GM21447 (cell line): ENCODE results near the gene ITGAX.

Experiments used
- ATAC-seq: cut with Tn5 transposase; IDR thresholded peaks from one replicate; pipeline ENCODE4 v1.9.1; 2021; ENCODE audit not compliant: unreplicated experiment

ITGAX gene

GRCh38 chr16:31347445-31347844, 7.5 kb upstream of the ITGAX start:
- no peak for ATAC-seq

- no peak for ATAC-seq
These were observed 6.4 kb upstream of the ITGAX start for GRCh38 chr16:31348579-31348978.

DNA sequence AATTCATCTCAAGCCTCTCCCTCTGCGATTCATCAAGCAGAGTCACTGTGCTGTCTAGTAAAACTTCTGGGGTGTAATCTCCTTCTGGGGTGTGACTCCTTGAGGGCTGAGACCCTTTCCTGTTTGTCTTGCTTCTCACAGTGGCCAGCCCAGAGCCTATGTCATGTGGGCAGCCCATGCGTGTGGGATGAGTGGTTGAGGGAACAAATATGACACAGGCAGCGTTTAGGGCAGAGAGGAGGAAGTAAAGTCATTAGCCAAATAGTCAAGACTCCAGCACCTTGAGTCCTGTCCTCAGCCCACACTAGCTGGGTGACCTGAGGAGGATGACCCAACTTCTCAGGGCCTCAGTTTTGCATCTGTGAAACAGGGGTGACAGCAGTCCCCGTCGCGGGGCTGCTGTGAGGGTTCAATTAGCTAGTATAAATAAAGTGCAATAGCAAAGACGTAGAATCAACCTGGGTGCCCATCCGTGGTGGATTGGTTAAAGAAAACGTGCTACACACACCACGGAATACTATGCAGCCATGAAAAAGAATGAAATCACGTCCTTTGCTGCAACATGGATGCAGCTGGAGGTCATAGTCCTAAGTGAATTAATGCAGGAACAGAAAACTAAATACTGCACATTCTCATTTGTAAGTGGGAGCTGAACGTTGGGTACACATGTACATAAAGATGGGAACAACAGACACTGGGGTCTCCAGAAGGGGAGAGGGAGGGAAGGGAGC, 4.5 kb upstream of the ITGAX start:
- no peak for ATAC-seq

DNA sequence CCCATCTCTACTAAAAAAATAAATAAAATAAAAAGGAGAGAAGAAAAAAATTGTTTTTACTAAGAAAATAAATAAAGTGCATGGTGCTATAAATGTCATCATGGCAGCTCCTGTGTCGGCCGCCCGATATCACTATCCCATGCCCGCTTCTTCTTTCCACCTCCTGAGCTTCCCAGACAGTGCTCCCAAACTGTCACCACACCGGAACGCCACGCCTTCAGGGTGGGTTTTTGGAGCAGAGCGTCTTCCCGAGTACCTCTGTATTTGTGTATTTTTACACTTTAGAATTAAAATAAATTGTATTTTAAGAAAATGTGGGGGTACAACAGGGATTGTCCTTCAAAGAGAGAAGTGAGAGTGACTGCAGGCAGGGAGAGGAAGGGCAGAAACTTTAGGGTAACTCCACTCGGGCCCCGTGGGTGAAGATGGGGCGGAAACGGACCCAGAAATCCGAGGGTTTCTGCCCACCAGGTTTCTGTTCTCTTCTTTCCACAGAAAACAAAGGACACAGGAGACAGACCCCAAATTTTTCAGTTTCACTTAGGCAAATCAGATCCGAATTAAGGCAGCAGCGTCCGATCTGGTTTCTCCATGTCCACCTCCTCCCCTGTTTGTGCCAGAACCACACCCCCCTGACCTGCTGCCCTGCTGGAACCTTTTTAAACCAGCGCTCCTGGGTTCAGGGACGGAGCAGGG, 3.6 kb upstream of the ITGAX start:
- ATAC-seq: no peak

GRCh38 chr16:31351942-31352325, 3.0 kb upstream of the ITGAX start:
- no peak for ATAC-seq

DNA sequence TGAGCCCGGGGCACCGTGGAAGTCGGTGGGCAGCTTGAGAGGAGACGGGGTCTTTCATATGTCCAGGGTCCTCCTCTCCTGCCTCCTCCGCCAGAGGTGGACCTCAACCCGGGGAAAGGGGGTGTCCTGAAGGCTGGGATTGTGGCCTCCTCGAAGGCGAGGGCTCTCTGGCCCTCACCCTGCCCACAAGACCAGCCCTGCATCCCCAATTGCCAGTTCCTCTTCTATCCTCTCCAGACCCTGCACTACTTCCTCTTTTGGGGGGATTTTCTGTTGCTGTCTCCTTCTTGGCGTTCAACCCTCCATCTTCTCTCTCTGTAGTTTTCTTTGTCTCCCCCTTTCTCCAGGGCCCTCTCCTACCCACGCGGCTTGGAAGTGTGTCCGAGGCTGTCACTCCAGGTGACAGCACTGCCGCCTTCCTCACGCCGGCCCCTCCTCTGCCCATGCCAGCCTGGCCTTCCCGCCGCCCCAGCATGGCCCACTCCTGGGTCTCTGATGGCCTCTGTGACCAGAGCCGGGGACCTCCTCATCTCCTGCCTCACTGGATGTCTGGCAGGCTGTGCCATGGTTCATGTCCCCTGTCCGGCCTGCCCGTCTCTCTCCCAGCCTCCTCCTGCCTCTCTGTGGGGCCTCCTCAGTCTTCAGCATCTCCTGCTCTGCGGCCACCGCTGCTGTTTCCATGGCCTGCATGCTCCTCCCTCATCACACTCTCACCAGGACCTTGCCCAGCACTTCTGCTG, 2.4 kb upstream of the ITGAX start:
- no peak for ATAC-seq

DNA sequence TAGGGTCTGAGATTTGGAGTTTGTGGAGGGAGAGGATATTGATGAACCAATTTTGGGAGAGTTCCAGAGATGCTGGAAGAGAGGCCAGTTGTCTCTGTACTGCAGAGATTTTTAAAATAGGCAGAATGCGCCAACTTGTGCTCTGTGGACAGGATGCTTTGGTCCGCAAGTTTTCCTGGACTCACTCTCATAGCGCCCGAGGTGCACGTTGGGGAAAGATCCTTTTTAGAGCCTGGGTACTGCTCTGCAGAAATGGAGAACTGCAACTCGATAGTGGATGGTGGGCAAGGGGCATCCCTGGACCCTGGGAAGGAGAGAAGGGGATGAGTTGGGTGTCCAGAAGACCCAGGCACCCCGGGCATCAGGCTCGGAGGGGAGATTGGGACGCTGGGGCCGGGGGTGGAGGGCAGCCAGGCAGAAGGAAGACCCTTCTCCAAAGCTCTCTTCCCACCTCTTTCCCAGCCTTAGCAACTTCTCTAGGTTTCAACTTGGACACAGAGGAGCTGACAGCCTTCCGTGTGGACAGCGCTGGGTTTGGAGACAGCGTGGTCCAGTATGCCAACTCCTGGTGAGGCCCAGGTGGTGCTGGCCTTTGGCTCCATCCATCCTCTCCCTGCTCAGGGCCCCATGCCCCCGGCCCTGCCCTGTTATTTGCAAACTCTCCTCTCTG, 590 bp downstream of the ITGAX start:
- ATAC-seq: no peak

- ATAC-seq: no peak
These were observed 1.8 kb downstream of the ITGAX start for GRCh38 chr16:31356566-31357323.

GRCh38 chr16:31357324-31358109, 2.5 kb downstream of the ITGAX start:
- no peak for ATAC-seq

DNA sequence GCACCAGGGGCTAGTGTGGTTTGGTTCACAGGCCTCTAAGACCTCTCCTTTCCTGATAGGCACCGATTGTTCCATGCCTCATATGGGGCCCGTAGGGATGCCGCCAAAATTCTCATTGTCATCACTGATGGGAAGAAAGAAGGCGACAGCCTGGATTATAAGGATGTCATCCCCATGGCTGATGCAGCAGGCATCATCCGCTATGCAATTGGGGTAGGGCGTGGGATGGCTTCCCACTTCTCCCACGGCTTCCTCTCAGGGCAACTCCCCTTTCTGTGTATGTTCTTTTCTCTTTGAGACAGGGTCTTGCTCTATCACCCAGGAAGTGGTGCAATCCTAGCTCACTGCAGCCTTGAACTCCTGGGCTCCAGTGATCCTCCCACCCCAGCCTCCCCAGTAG, 5.3 kb downstream of the ITGAX start:
- no peak for ATAC-seq

GRCh38 chr16:31361201-31362110, 6.5 kb downstream of the ITGAX start:
- ATAC-seq: no peak

- ATAC-seq: no peak
These were observed 7.8 kb downstream of the ITGAX start for GRCh38 chr16:31362476-31363405.

DNA sequence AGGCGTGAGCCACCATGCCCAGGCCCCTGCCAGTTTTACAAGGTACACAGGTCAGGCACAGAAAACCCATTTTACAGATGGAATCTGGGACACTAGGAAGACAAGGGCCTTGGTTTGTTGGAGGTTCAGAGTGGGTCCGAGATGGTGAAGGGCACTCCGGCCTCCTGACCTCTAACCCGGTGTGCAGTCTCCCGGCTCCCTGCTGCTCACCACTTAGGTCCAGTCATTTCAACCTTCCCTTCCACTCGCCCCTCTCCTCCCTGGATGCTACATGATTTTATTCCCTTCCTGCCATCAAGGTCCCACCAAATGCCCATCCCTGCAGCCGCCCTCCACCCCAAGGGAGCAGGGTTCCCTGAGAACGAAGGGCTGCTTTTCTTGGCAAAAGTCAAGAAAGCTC, 8.7 kb downstream of the ITGAX start:
- no peak for ATAC-seq

- ATAC-seq: no peak
These were observed 9.4 kb downstream of the ITGAX start for GRCh38 chr16:31364421-31364820.

DNA sequence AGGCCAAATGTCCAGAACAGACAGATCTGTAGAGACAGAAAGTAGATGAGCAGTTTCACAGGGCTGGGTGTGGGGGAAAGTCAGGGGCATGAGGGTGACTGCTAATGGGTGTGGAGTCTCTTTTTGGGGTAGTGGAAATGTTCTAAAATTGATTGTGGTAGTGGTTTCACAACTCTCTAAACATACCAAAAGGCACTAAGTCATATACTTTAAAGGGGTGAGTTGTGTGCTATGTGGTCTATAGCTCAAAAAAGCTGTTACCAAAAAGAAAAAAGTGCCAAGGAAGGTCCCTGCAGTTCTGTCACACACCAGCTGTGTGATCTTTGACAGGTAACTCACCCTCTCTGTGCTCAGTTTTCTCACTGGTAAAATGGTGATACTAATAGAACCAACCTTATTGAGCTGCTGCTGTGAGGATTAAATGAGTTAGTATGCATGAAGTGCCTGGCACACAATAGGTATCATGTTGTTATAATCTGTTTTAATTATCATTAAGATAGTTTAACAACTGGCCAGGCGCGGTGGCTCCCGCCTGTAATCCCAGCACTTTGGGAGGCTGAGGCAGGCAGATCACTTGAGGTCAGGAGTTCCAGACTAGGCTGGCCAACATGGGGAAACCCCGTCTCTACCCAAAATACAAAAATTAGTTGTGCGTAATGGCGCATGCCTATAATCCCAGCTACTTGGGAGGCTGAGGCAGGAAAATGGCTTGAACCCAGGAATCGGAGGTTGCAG, 10.3 kb downstream of the ITGAX start:
- ATAC-seq: no peak

DNA sequence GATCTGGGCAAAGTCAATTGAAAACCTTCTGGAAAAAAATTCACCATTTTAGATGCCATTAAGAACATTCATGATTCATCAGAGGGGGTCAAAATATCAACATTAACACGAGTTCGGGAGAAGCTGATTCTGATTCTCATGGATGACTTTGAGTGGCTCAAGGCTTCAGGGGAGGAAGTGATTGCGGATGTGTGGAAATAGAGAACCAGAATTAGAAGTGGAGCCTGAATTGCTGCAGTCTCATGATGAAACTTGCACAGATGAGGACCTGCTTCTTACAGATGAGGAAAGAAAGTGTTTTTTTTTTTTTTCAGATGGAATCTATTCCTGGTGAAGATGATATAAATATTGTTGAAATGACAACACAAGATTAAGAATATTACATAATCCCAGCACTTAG, 12.9 kb downstream of the ITGAX start:
- ATAC-seq: no peak

- ATAC-seq: no peak
These were observed 16.0 kb downstream of the ITGAX start for GRCh38 chr16:31371008-31371407.
